ENCODE data around the gene ABLIM3.

DNA sequence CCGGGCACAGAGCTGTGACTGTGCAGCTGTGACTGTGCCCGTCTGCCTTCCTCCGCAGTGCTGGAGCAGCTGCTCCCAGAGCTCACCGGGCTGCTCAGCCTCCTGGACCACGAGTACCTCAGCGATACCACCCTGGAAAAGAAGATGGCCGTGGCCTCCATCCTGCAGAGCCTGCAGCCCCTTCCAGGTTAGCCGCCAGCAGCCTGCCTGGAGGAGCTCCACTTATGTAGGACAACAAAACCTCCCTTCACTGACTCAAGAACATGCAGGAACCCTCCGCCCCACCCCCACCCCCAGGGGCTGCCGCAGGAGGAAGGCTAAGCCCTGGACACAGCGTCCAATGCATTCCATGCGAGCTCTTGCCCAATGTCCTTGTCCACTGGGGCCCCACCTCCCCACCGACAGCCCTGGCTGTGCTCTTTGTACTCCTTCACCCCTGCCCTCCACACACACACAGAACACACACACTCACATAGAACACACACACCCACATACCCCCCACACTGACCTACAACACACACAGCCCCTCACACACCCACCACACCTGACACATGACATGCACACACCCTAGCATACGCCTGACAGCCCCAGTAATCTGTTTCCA, 158.3 kb downstream of the ABLIM3 start:
- no peak for TF ChIP-seq ZNF274 (IDR thresholded peaks at IDR 0.05; ENCODE audit: low read depth, low read length)
- no peak for TF ChIP-seq SUZ12 (IDR thresholded peaks at IDR 0.05; ENCODE audit: extremely low read depth, insufficient read depth, insufficient read length)
